ENCODE results near the gene FAM111B.
"Not testable (repeated sequence)": the region's sequence is repeated elsewhere in the genome, so short reads cannot be mapped to it uniquely, and the experiment has no call there.

- TF ChIP-seq SP1, ARNT, PKNOX1 (IDR thresholded peaks at IDR 0.05): not testable (repeated sequence)
These were observed 9.1 kb upstream of the FAM111B start for GRCh38 chr11:59097938-59098337.
